GM19023 (cell line): ENCODE data around the gene APLN.

Experiments used
- ATAC-seq: cut with Tn5 transposase; IDR thresholded peaks from one replicate; pipeline ENCODE4 v1.9.1; 2021; ENCODE audit warnings: mild to moderate bottlenecking, moderate library complexity; ENCODE audit not compliant: unreplicated experiment

The APLN gene

DNA sequence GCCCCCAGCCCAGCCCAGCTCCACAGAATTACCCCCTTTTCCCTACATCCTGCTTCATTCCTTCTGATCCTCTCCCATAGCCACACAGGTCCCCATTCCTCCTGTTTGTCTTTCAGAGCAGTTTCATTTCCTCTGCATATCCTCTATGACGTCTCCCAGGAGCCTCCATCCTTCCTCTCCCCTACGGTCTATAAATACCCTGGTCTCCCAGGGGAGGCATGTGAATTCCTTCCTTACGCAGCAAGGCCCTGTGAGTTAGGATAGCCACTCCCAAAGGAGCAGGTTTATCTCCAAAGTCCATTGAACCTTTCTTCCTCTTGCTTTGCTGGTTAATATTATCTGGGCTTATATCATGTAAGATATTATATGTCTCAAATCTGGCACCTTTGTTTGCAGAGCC is 8.4 kb upstream of the APLN start:
- no peak for ATAC-seq

DNA sequence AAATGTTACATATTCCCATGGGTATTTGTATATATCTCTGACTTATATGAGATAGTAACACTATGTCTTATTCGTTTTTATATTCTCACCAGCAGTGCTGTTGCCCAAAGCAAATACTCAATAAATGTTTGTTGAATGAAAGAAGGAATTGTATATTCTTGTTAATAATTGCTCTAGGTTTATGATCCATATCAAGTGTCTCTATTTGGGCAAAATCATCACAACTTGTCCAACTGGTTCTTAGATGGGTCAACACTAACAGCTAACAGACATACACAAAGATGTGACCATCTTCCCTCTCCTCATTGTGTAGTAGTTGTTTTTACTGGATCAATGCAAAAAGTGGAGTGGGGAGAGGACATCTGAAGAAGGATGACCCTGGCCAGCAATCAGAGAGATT is 6.6 kb upstream of the APLN start:
- no peak for ATAC-seq

DNA sequence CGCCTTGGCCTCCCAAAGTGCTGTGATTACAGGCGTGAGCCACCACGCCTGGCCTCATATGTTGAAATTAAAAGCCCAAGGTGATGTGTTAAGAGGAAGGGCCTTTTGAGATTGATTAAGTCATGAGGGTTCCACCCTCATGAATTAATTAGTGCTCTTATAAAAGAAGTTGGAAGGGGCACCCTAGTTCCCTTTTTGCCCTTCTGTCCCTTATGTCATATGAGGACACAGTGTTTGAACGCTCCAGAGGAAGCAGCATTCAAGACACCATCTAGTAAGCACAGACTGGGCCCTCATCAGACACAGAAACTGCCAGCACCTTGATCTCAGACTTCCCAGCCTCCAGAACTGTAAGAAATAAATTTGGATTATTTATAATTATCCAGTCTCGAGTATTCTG is 5.1 kb upstream of the APLN start:
- ATAC-seq, result no peak

DNA sequence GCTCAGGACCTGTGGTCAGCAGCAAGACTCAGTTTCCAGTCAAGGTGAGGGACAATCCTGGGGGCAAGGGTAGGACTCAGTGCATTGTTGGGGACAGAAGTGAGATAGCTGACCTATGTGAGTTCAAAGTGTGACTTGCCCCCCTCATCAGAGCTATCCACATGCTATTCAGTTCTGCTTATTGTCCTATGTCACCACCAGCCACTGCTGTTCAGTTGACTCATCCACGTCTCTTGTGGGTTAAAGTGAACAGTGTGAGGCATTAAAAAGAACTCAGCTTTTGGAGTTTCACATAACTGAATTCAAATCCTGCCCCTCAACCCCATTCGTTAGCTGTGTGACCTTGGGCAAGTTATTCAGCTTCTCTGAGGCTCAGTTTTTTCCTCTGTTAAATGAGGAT is 4.4 kb upstream of the APLN start:
- ATAC-seq, result no peak

DNA sequence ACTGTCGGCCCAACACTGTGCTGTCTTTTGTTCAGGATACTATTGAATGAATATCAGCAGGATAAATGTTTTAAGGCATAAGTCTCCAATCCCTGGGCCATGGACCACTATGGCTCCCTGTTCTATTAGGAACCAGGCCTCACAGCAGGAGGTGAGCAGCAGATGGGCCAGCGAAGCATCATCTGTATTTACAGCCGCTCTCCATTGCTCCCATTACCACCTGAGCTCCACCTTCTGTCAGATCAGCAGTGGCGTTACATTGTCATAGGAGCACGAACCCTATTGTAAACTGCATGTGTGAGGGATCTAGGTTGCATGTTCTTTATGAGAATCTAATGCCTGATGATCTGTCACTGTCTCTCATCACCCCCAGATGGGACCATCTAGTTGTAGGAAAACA is 3.7 kb upstream of the APLN start:
- no peak for ATAC-seq

DNA sequence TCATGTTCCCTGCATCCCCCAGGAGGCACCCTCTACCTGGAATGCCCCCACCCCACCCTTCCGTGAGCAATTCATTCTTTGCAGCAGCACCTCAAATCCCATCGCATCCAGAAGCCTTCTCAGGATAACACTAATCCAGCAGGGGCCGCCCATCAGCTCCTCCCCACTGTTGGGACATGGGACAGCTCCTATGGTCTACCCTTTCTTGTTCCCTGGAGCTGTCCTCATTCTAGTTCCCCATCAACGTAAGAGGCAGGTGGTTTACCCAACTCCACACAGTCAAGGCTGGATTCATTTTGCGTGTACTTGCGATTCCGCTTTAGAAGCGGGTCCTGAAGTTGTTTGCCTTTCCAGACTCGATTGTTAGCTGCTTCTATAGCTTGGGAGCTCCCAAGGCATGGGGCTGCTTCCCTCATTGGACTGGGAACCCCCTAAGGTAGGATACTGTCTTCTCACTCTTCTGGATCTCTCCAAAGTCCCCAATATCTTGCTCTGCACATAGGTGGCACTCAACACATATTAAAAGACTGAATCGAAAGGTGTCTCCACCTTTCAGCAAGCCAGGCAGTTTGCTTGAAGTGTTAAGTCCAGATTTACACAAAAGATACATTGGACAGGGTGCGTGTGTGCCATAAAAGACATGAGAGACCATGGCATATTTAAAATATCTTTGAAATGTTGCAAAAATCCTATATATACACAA is 942 bp upstream of the APLN start:
- ATAC-seq, result no peak

DNA sequence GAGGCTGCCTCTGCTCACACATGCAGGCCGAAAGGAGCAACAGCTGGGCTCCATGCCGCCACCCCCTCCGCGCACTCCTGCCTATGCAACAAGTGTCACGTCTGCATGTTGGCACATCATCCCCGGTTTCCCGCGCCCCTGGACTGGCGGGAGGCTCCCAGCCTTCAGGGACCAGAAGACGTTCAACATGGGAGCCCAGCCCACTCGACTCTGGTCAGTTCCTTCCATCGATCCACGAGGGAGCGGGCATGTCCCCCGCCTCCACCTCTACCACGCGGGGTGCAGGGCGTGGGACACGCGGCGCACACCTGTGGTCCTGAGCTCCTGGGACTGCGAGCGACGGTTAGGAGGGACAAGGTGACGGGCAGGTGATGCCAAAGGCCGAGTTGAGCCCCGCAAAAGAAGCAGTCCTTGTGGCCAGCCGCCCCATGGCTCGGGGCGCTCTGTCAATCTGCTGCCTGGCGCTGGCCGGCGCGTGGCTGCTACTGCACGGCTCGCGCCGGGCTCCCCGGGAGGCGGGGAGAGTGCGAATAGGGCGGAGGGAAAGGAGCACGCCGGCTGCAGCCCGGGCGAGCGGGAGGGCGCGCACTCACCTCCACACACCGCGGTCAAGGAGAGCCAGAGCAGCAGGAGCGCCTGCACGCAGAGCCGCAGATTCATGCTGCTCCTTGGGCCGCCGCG is 645 bp downstream of the APLN start:
- ATAC-seq, result peak; percentile 57

DNA sequence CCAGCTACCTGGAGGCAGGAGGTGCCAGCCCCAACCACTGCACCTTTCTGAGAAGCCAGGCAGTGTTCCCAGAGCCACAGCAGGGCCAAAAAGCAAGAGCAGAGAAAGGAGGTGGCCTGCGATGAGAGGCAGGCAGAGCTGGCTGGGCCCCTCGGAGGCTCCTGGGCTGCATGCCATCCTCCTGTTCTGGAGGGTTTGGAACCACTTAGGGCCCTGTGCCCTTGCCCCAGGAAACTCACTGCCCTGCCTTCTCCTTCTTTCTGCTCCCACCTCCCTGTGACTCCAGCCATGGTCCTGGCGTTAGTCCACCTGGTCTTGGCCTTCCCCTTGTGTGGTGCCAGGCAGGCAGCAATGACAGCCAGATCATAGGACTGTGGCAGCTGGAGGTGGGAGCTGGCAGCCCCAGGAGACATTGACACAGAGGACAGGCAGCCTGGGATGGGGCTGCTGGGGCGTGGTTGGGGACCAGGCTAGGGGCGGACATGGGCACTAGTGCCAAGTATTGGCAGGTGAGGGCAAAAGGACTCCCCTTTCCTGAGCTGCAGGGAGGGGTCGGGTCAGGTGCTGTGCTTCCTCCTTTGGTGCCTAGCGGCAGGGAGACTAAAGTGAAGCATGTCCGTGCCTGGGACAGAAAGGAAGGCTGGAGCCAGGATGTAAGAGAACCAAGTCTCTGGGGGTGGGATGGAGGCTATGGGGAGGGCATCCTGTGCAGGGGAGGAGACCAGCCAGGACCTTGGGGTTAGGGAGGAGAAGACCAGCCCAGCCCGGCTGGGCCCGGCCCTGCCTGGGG is 1.4 kb downstream of the APLN start:
- ATAC-seq, result no peak

DNA sequence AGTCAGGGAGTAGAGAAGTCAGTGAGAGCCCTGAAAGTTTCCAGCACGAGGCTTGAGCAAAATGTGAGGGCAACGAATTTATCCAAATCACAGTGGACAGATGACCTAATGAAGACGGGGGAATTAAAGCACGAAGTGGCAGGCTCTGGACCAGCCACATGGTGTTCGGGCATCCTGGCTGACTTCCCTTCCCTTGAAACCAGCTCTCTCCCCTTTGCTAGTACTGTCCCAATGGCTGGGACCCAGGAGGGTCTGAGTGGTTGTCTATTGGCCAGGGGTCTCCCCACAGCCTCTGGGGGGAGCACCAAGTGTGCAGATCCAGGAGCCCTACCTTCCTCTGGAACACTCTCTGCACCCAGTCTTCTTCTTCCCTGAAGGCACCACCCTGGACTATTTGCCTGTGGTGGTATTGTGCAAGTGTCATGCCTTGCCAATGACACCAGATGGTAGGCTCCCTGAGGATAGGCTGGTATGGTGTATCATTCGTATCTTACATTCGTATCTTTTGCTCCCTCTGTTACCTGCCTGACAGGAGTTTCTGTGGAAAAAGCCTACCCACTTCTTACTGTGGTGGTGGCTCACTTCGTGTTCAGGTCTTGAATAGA is 2.1 kb downstream of the APLN start:
- ATAC-seq, result no peak

DNA sequence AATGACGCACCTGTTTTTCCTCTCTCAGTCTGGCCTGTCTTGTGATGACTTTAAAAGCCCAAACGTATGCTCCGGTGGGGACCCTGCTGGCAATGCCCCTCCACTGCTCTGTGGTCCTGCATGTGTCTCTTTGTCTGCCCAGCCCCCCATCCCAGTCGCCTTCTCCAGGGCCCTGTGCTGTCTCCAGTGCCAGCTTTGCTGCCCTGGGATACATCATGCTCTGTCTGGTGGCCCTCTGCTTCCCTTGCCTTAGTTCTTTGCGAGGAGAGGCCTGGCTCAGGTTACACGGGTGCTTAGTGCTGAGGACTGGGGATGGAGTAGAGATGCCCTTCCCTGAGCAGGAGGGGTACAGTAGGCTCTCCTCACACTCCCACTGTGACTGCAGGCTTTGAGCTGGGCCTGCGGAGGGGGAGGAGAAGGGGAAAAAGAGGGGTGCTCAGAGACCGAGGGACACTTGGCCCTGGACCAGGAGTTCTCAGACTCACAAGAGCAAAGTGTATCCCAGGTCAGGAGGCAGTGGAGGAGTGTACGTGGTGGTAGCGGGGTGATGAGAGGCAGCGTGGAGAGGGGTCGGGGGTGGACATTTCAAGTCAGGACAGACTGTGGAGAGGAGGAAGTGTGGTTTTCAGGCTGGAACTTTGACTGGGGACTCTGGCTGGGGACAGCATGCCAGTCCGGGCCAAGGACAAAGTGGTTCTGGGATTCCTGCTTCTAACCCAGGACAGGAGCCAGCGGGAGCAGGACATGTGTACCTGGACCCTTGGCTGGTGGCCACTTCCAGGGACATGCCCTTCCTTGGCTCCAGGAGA is 2.8 kb downstream of the APLN start:
- ATAC-seq, result no peak

DNA sequence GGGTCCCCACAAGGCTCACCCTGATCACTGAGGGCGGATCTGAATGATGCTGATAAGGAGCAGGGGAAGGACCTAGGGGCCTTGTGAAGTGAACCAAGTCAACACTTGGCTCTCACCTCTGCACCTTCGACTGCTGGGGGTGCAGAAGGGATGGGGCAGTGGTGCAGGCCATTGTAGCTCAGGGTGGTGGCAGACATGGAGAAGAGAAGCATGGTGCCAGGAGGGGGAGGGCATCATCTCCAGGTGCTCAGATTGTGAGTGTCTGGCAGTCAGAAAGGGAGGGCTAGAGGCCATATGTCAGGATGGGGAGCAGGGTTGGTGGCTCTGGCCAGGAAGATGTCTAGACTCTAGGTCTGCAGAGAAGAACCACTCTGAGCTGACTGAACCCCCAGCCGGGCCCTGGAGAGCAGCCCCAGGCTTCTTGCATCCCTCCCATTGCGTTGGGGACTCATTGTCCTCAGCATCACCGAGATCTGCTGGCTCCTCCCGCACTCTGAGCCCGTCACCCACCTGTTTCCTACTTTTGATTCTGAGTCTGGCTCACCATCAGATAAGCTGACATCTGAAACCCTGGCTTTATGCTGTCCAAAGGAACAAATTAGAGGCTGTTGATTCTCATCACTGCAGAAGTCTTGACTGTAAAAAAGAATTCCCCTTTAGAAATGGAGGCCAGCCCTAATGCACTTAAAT is 3.8 kb downstream of the APLN start:
- ATAC-seq, result no peak

DNA sequence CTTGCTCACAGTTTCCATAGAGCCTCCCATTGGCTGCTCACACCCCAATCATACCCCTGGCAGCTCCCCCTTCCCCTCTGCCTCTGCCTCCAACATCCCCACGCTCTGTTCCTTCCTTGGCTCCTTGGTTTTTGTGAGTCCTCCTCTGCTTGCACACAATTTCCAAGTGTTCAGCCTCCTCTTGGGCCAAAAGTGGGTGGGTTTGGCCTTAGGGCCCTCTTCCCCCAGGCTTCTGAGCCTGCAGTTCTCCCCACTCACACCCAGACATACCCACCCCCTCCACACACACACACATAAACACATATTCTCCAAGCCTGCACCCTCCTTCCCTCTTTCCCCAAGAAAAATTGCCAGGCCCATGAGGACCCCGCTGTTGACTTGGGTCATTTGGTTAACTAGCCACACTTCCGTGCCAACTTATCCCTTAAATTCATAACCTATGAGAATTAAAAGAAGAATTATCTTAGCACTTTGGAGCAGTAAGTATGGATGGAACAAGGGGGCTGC is 4.5 kb downstream of the APLN start:
- no peak for ATAC-seq

DNA sequence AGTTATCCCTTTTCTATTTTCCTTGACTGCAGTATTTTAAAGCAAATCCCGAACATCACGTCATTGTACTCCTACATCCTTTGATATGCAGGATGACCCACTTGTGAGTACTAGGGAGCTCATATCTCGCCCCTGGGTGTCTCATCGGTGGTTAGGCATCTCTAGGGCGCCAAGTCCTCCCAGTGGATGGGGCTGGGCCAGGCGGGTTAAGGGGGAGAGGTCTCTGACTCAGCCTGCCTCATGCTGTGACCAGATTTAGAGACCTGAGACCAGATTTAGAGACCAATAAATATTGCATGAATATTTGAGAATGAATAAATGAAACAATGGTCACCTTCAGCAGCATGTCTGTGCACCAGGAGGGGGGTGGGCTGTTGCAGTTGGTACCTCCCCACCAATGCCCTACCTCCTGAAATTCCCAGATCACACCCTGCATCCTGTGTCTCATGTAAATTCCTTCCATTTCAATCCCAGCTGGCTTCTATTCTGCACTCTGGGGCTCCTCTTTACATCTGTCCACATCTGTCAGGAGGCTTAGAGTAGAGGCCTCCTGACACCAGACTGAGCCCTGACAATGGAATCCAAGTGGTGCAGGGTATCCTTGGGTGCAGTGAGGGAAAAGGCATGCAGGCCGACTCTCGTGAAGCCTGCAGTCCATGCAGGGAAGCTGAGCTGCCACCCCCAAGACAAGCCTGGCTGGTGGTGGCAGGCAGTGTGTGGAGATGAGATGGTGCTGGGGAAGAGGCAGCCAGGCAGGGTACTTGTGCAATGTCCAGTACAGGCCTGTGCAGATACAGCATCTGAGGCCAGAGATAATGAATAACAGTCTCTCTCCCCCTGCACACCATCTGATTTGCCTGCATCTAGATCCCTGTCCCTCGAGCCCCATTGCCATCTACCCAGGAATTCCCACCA is 5.2 kb downstream of the APLN start:
- ATAC-seq, result no peak

DNA sequence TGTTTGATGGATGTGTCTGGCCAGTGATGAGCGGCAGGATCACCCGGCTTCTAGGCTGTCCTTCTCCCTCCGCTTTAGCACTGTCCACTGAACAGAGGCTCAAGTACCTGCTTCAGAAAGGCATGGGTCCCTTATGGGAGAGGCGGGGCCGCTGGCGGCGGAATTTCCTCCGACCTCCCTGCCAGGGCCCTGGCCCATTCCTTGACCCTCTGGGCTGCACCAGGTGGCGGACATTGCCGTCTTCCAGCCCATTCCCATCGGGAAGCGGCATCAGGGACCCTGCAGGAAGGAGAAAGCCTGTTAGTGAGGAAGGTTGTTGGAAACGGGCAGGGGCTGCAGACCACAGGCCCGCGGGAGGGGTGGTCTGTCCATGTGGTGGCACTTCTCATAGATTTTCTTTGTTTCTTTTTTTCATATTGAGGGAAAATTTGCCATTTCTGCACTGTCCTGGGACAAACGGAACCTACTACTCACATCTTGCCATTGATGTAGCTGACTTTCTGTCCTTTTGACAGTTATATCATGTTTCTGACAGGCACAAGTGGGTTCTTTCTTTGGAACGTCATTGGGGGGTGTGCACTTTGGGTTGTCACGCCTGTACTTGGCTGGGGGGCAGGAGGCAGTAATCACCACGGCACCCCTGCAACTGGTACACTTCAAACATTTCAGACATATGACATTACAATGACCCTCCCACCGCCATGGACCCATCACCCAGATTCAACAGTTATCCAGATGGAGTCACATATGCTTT is 6.1 kb downstream of the APLN start:
- ATAC-seq, result no peak

DNA sequence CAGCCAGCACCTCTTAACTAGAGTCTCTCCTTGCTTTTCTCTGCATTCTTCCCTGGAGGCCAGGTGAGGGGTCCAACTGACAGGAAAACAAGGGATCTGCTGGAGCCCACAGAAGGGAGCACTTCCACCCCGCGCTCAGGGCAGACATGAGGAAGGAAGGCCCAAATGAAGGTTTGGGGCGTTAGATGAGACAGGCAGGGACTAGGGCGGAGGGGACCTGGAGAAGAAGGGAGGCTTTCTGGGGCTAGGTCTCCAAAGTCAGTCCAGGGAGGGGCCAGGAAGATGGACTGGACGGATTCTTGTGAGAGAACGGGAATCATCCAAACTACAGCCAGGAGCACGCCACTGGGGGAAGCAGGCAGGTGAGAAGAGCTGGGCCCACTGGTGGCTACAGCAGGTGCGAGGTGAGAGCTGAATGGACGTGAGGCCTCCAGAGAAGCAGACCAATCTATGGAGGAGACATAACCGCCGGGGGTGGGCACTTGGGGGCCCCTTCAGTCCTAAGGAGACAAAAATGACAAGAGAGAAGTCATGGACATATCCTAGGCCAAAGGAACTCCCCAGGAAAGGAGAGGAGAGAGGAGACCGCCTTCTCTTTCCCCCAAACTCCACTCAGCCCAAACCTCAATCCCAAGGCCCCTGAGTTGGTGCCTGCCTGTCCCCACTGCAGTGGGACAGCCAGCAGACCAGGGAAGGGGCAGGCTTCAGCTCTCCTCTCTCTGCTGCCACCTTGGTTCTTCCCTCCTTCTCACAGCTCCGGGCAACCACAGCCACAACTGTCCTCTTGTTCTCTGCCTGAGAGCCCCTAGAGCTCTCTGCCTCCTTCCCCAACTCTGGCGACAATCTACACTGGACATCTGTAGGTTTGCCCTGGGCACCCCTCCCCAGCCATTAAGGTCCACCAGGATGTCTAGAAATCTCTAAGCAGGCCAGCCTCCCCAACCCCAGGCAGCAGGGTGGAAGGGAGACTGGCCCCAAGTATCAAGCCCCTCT is 7.0 kb downstream of the APLN start:
- ATAC-seq, result no peak

DNA sequence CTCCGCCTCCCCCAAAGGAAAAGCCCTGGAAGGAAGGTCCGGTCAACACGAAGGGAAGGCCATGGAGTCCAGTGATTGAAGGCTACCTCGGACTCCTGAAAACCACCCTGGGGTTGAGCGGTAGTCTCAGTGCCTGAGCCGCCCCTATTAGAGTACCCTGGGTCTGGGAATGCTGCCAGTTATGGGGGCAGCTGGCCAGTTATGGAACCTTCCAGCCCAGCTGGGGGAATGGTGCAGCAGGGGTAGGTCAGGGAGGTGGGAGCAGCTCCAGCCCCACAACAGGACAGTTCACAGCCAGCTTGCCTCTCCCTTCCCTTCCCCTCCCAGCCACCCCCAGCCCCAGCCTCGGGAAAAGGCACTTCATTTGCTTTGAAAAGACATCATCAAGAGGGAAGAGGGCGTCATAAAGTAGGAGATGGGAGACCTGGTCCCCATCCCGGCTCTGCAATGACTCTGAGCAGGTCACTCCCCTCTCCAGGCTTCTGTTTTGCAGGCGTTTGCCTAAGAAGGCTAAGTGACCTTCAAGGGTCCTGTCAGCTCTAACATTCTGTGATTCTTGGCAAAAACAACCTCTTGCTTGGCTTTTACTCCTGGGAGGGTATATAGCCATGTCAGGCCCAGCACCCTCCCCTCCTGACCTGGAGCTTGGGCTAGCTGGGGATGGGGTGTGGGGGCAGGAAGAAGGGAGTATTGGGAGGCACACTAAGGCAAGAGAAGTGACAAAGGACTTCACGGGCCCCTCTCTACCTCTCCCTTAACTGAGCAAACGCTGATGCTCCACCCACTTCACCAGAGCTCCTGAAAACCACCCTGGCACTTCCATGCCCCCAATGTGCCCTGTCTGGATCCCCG is 8.0 kb downstream of the APLN start:
- no peak for ATAC-seq
